Hindlimb muscle (tissue), 1 donor: Measurements from ENCODE around the gene OR1E1. TPM values are rescaled to one million over a fixed set of nuclear protein-coding genes. Genes with fewer than 3 reads are reported as not detected.
"Not testable (repeated sequence)": the region's sequence is repeated elsewhere in the genome, so short reads cannot be mapped to it uniquely, and the experiment has no call there.

Source experiments
- DNase-seq: peaks from one replicate; pipeline ENCODE4 v3.0.0-alpha.2; 2013
- polyA plus RNA-seq: library from polyadenylated mRNA; unstranded; fragments of 120-200 nt; gene quantifications from one replicate; pipeline ENCODE4 v1.2.1, GENCODE V29; 2013; ENCODE audit not compliant: insufficient read length

OR1E1 gene, protein sequence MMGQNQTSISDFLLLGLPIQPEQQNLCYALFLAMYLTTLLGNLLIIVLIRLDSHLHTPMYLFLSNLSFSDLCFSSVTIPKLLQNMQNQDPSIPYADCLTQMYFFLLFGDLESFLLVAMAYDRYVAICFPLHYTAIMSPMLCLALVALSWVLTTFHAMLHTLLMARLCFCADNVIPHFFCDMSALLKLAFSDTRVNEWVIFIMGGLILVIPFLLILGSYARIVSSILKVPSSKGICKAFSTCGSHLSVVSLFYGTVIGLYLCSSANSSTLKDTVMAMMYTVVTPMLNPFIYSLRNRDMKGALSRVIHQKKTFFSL
- polyA plus RNA-seq, result not detected

DNA sequence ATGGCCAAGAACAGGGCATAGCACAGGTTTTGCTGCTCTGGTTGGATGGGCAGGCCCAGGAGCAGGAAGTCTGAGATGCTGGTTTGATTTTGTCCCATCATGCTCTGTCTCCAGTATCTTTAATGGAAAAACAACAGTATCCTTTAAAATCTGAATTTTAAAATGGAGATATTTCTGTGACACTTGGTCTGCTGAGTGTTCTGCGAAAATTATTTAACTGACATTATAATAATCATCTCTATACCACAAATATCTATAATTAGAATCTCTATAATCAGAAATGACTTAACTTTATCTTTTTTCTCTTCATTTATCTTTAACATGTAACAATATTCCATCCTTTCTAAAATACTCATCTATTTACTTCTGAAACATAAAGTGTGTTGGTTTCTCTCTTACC is at the start of gene OR1E1:
Gene OR1E1, minus strand, starts transcription at position 101 of the 400 bp plus-strand sequence. Its CDS starts 0 bp downstream, at position 101.
- no peak for DNase-seq

DNA sequence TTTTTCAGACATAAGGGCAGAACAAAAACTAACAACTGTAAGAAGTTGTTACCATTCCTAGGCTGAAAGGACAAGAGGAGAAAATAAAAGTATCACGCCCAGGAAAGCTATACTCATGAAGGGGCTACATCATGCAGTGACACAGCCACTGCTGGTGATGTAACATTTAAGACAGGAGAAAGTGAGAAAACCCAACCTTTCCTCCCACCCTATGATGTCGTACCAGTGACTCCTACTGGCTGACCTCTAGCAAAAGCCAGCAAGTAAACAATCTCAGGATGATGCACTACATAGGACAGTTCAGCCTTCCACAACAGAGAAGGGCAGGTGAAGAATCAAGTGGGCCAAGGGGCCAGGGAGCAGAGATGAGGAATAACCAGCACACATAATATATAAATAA is 49.4 kb upstream of the OR1E1 start:
- no peak for DNase-seq

DNA sequence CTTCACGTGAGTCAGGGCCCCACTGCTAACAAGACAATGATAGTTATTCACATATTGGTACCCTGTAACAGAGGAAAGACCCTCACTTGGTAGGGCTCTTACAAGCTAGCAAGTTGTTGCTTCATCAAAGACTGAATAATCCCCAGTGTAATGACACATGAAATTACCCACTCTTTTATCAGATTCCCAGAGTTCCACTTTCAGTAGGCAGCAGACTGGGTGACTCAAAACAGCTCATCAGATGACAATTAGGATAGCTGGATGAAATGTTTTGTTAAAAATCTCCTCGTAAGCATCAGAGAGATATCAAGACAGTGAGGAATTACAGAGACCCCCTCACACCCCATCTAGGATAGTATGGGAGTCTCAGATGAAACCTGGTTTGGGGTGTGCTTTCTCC is 42.2 kb upstream of the OR1E1 start:
- DNase-seq, result no peak

DNA sequence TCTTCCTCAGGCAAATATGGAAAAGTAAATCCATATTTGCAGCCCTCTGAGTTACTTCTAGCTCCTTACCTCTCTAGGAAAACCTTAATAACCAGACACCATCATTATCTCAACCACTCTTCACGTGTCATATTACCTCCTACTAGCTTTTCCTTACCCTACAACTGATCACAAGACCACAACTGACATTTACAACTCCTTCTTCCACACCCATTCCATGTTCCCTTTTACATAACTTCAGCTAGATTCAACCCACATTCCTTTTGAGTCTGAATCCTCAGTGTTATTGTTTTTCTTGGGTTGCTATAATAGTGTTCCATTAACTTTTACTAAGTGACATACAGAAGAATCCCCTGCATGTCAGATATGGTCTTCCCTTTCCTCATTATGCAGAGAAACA is 40.2 kb upstream of the OR1E1 start:
- DNase-seq, result no peak

DNA sequence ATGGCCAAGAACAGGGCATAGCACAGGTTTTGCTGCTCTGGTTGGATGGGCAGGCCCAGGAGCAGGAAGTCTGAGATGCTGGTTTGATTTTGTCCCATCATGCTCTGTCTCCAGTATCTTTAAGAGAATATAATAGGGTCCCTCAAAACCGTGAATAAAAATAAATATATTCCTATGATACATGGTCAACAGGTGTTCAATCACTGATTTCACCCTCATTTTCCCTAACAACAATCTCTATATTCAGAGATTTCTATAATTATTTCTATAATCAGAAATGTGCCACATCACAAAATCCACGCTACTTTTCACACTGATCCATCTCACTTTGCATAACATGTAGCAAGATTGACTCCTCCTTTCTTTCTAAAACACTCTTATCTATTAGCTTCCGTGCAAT is 35.5 kb upstream of the OR1E1 start, which contains the start of gene OR1E2:
Gene OR1E2, minus strand, starts transcription at position 101 of the 400 bp plus-strand sequence. Its CDS starts 0 bp downstream, at position 101.
- DNase-seq, result no peak

DNA sequence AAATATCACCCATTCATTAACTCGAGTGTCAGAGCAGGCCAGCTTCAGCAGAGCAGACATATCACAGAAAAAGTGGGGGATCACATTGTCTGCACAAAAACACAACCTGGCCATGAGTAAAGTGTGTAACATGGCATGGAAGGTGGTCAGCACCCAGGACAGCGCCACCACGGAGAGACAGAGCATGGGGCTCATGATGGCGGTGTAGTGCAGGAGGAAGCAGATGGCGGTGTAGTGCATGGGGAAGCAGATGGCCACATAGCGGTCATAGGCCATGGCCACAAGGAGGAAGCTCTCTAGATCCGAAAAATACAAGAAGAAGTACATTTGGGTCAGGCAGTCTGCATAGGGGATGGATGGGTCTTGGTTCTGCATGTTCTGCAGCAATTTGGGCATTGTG is 35.0 kb upstream of the OR1E1 start:
- DNase-seq, result not testable (repeated sequence)

DNA sequence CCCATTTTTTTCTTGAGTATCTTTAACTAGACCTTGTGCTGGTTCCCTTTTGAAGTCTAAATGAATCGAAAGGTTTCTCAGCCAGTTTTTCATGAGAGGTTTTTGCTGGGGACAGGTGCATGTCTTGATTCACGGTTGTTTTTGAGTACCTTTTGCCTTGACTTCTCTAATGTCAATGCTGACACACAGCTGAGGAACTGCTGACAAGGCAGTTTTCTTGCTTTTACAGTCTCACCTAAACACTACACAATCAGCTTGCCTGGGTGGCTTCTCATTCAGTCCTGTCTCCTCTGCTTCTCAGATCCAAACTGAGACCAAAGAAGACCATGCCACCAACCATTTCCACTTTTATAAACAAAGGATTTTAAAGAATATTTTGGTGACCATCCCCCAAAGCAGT is 20.0 kb upstream of the OR1E1 start:
- DNase-seq, result no peak

DNA sequence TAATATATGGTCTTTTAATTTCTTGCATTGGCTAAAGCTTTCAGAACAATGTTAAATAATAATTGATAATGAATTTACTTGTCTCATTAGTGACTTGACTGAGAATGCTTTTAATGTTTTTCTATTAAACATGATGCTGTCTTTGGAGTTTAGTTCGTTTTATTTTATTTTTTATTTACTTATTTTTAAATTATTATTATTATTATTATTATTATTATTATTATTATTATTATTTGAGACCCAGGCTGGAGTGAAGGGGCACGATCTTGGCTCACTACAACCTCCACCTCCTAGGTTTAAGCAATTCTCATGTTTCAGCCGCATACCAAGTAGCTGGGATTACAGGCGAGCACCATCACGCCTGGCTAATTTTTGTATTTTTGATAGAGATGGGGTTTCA is 17.4 kb upstream of the OR1E1 start:
- DNase-seq, result no peak

DNA sequence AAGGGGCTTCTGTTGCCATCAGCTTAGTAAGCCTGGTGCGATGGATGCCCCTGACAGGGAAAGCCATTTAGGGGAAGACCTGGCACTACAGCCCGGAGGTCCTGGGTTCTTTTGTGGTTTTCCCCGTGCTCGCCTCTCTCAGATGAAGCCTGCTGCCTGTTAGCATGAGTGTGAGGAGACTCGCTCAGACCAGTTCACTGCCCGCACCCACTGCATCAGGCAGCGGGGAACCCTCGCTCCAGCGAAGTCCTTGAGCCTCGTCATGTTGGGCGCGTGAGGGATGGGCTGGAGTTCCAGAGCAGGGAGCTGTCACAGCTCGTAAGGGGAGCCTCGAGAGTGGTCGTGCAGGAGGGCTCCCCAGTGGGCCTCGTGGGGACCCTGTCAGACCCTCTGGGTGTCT is 14.0 kb upstream of the OR1E1 start:
- not testable (repeated sequence) for DNase-seq

DNA sequence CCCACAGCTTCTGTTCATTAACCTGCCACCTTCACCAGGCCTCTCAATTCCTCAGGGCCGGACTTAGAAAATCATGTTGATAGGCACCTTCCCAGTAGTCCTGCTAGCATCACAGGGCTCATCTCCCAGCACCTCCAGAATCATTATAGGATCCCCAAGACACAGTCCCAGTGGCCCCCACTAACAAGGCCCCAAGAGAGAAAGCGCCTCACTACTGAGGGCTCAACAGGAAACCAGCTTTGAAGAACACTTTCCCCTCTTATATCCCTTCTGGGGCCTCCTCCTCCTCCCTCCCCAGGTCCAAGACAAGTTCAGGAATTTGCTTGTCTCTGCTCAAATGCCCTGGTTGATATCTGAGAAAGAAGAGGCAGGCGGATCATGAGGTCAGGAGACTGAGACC is 12.9 kb upstream of the OR1E1 start, which contains the start of gene OR3A3:
Gene OR3A3, plus strand, starts transcription at position 301 of the 400 bp plus-strand sequence.
- no peak for DNase-seq

DNA sequence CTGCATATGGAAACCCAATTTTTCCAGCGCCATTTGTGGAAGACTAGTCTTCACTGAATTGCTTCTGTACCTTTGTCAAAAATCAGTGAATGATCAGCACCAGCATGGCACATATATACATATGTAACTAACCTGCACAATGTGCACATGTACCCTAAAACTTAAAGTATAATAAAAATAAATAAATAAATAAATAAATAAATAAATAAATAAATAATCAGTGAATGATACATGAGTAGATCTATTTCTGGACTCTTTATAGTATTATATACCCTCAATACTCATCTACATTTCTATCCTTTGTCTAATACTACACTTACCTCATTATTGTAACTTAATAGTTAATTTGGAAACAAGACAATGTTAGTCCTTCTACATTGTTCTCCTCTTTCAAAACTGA is 5.6 kb upstream of the OR1E1 start:
- DNase-seq, result not testable (repeated sequence)

DNA sequence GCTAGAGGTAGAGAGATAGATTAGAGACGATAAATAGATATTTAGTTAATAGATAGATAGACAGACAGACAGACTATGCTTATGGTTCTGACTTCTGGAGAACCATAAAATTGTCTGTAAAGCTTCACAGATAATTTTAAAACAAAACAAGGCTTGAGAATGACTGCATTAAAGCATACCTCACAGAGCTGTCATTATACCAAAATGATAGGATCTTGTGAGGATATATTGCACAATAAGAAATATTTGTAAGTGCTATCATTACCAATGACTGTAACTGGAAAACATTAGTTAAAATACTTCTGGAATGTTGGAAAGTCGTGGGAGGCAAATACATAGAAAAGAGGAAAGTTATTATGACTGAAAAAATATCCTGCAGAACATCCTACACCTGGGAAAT is 3.6 kb upstream of the OR1E1 start:
- no peak for DNase-seq

DNA sequence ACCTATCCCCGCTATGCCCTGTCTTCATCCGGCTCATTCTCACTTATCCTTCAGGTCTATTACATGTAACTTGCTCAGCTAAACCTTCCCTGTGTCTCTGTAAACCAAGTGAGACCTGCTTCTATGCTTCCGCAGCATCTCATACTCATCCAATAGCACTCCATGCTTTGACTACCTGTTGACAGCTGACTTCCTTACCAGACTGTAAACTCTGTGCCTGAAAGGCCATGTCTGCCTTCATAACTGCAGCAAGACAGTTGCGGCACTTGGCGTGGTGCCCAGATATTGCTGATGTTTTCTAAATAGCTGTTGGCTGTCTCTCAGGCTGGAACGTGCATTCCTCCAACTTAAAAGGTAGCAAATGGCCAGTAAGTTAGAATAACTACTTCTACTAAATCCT is 1.8 kb upstream of the OR1E1 start:
- no peak for DNase-seq

DNA sequence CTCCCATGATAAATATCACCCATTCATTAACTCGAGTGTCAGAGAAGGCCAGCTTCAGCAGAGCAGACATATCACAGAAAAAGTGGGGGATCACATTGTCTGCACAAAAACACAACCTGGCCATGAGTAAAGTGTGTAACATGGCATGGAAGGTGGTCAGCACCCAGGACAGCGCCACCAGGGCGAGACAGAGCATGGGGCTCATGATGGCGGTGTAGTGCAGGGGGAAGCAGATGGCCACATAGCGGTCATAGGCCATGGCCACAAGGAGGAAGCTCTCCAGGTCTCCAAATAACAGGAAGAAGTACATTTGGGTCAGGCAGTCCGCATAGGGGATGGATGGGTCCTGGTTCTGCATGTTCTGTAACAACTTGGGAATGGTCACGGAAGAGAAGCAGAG is 409 bp downstream of the OR1E1 start:
- DNase-seq, result not testable (repeated sequence)

DNA sequence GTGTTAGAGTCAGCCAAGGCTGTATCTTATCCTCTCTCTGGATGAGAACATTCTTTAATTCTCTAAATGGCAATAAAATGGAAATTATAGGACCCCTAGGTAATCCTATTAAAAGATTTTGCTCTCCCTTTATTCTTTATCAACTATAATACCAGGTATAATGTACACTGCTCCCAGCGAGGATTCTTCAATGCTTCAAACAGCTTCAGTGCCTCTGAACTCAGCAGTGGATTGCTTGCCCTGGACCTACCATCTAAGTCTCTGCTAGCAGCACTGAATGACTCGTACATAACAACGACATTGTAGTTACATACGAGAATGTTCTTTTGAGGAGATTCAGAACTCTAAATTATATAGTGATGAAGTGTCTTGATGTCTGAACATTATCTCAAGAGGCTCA is 8.4 kb downstream of the OR1E1 start:
- no peak for DNase-seq

DNA sequence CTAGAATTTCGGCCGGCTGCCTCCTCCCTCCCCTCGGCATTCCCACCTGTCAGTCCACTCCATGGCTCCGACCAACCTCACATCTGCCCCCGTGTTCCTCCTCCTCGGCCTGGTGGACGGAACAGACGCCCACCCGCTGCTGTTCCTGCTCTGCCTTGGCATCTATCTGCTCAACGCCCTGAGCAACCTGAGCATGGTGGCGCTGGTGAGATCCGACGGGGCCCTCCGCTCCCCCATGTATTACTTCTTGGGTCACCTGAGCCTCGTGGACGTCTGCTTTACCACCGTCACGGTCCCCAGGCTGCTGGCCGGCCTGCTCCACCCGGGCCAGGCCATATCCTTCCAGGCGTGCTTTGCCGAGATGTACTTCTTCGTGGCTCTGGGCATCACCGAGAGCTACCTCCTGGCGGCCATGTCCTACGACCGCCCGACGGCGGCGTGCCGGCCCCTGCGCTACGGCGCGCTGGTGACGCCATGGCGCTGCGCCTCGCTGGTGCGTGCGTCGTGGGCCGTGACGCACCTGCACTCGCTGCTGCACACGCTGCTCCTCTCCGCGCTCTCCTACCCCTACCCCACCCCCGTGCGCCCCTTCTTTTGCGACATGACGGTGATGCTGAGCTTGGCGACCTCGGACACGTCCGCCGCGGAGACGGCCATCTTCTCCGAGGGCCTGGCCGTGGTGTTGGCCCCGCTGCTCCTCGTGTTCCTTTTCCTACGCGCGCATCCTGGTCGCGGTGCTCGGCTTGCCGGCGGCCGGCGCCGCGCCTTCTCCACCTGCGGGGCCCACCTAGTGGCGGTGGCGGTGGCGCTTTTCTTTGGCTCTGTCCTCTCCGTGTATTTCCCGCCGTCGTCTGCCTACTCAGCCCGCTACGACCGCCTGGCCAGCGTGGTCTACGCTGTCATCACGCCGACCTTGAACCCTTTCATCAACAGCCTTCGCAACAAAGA is 12.1 kb downstream of the OR1E1 start, which contains the start of gene OR3A2:
Gene OR3A2, minus strand, starts transcription at position 440 of the 948 bp plus-strand sequence.
- DNase-seq, result no peak

DNA sequence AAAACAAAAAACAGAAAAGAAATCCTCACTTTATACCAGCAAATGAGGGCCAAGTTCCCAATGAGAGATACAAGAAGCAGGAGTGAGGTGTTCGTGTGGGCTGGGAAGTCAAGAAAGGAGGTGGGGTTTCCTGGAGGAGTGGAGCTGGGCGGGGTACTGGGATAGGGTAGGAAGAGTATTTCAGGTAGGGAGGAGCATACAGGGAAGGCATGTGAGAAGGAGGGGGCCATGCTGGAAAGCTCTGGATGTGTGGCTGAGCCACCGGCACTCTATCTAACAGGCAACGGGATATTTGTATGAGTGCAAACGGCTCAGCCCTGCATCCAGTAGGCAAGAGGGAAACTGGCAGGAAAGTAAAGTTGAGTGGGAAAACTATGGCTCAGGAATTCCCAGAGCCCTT is 16.3 kb downstream of the OR1E1 start:
- DNase-seq, result no peak

DNA sequence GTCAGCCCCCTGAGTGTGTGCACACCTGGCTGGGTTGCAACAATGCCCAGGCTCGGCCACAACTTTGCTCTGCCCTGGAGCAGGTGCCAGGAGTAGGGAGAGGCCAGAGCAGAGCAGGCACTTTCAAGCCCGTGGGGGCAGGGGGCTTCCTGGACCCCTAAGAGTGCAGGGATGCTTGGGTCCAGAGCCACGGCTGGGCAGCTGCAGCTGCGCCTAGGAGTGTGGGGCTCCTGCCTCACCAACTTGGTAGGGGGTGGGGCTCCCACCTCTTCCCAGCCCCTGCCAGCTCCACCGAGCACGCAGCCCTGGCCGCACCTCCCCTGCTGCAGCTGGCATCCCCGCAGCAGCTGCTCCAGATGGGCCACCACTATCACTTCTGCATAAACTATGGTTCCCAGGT is 19.9 kb downstream of the OR1E1 start:
- DNase-seq, result no peak

DNA sequence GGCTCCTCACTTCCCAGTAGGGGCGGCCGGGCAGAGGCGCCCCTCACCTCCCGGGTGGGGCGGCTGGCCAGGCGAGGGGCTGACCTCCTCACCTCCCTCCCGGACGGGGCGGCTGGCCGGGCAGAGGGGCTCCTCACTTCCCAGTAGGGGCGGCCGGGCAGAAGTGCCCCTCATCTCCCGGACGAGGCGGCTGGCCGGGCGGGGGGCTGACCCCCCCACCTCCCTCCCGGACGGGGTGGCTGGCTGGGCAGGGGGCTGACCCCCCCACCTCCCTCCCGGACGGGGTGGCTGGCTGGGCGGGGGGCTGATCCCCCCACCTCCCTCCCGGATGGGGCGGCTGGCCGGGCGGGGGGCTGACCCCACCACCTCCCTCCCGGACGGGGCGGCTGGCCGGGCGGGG is 27.0 kb downstream of the OR1E1 start:
- DNase-seq, result not testable (repeated sequence)
